Type B pancreatic cell (in vitro differentiated cells): ENCODE results near the gene DSP. TPM values are rescaled to one million over a fixed set of nuclear protein-coding genes. Genes with fewer than 3 reads are reported as not detected.

Experiments used
- DNase-seq: peaks from one replicate; pipeline ENCODE4 v3.0.0; 2021; ENCODE audit warnings: mixed read lengths; ENCODE audit not compliant: unreplicated experiment; ENCODE audit errors: extremely low spot score
- H3K27ac Mint-ChIP-seq: 2 replicates; pipeline ENCODE4 v1.8.0; 2021; ENCODE audit warnings: mild to moderate bottlenecking, mixed read lengths
- H3K27me3 Mint-ChIP-seq: 2 replicates; pipeline ENCODE4 v1.8.0; 2021; ENCODE audit warnings: mixed read lengths
- H3K36me3 Mint-ChIP-seq: 2 replicates; pipeline ENCODE4 v1.8.0; 2021; ENCODE audit warnings: mixed read lengths
- H3K4me1 Mint-ChIP-seq: one replicate; pipeline ENCODE4 v1.8.0; 2021; ENCODE audit warnings: mixed read lengths; ENCODE audit not compliant: unreplicated experiment
- H3K4me3 Mint-ChIP-seq: 2 replicates; pipeline ENCODE4 v1.8.0; 2021; ENCODE audit warnings: mild to moderate bottlenecking, mixed read lengths
- H3K9me3 Mint-ChIP-seq: 2 replicates; pipeline ENCODE4 v1.8.0; 2021; ENCODE audit warnings: mixed read lengths
- CTCF ChIP-seq: fragments of 200-600 bp; sonication (generic); conservative IDR thresholded peaks from 2 replicates; pipeline ENCODE4 v1.5.0; 2021; ENCODE audit warnings: antibody characterized with exemption, mild to moderate bottlenecking
- long read RNA-seq: library from polyadenylated mRNA; unstranded; transcript quantifications from one replicate; pipeline ENCODE4 v2.0.0, GENCODE V29; 2020
- total RNA-seq: library from RNA; stranded (reverse); gene quantifications from 2 replicates; pipeline ENCODE4 v1.2.1, GENCODE V29; 2021; ENCODE audit warnings: low replicate concordance

Gene DSP
- total RNA-seq, result 210 and 517 TPM in 2 replicates
- long read RNA-seq, full-length matches to known transcripts, result 19 of 1,022 reads
- long read RNA-seq, partial matches to known transcripts, result 980 of 1,022 reads
- long read RNA-seq, other reads (novel, unspliced or antisense), result 23 of 1,022 reads

DNA sequence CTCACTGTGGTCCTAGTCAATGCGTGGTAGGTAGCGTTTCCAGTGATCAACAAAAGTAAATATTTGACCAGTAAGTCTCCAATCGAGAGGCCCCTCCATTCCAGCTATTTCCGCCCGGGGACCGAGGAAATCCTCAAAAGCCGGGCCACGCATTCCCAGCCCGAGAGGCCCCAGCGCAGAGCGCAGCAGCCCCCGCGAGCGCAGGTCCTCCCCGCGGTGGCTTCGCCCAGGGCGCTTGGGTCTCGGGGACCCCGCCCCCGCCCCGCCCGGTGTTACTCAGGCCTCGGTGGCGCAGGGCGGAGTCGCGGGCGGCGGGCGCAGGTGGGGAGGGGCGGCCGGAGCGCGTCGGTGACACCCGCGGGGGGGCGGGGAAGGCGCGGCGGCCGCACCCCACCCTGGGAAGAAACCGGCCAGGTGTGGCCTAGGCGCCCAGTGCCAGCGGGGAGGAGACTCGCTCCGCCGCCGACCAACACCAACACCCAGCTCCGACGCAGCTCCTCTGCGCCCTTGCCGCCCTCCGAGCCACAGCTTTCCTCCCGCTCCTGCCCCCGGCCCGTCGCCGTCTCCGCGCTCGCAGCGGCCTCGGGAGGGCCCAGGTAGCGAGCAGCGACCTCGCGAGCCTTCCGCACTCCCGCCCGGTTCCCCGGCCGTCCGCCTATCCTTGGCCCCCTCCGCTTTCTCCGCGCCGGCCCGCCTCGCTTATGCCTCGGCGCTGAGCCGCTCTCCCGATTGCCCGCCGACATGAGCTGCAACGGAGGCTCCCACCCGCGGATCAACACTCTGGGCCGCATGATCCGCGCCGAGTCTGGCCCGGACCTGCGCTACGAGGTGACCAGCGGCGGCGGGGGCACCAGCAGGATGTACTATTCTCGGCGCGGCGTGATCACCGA lies at the start of gene DSP:
TSS of gene DSP (plus strand) at position 497 of the 890 bp plus-strand sequence. CDS start at position 742, 245 bp downstream.
- Mint-ChIP-seq H3K36me3 (peaks cover 14% of the 10 kb centered on the region), H3K27me3 (peaks cover 9% of the 10 kb centered on the region), H3K27ac (peak within 1 kb of the TSS; percentile 98), H3K9me3 (no peaks in the 10 kb centered on the region), H3K4me3 (peak within 1 kb of the TSS; percentile 92), H3K4me1 (peaks cover 29% of the 10 kb centered on the region)
- DNase-seq, result peak; percentile 80
- no peak for TF ChIP-seq CTCF

GRCh38 chr6:7493866-7494265 lies 47.6 kb upstream of the DSP start:
- H3K9me3 Mint-ChIP-seq, result no peaks in the 10 kb centered on the region
- no peaks in the 10 kb centered on the region for H3K27me3 Mint-ChIP-seq
- TF ChIP-seq CTCF, result no peak
- no peak for DNase-seq
- H3K4me1 Mint-ChIP-seq, result no peaks in the 10 kb centered on the region
- no peak overlapping the region for H3K27ac Mint-ChIP-seq
- H3K36me3 Mint-ChIP-seq, result no peaks in the 10 kb centered on the region
- no peak overlapping the region for H3K4me3 Mint-ChIP-seq

GRCh38 chr6:7494638-7495037 lies 46.8 kb upstream of the DSP start:
- H3K27ac Mint-ChIP-seq, result no peak overlapping the region
- no peaks in the 10 kb centered on the region for H3K27me3 Mint-ChIP-seq
- H3K4me1 Mint-ChIP-seq, result no peaks in the 10 kb centered on the region
- H3K9me3 Mint-ChIP-seq, result no peaks in the 10 kb centered on the region
- TF ChIP-seq CTCF, result no peak
- DNase-seq, result no peak
- H3K36me3 Mint-ChIP-seq, result no peaks in the 10 kb centered on the region
- no peak overlapping the region for H3K4me3 Mint-ChIP-seq

DNA sequence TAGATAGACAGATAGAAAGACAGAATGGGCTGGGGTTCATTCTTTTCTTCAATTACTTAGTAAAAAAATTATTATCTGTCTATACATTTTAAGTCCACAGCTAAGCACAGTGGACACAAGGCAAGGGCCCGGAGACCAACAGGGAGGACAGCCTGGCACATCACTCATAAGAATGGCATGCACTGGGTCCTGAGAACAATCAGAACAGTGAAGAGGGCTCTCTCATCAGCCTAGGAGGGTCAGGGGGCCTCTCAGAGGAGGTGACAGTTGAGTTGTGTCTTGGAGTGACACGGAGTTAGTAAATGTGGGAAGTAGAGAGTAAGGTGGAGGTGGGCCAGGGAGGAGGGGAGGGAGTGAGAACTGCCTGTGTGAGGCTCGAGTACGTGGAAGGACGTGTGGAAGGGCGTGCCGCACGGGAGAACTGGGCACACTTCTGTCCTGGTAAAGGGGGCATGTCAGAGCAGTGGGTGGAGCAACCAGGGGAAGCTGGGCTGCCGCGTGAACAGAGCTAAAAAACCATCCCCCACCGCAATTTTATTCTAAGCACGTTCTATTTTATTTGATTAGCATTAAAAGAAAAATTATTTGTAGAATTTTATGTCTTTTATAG lies 45.1 kb upstream of the DSP start:
- DNase-seq, result no peak
- H3K27me3 Mint-ChIP-seq, result no peaks in the 10 kb centered on the region
- no peak overlapping the region for H3K27ac Mint-ChIP-seq
- no peak for TF ChIP-seq CTCF
- H3K4me3 Mint-ChIP-seq, result no peak overlapping the region
- H3K4me1 Mint-ChIP-seq, result no peaks in the 10 kb centered on the region
- peaks cover 6% of the 10 kb centered on the region for H3K9me3 Mint-ChIP-seq
- no peaks in the 10 kb centered on the region for H3K36me3 Mint-ChIP-seq

DNA sequence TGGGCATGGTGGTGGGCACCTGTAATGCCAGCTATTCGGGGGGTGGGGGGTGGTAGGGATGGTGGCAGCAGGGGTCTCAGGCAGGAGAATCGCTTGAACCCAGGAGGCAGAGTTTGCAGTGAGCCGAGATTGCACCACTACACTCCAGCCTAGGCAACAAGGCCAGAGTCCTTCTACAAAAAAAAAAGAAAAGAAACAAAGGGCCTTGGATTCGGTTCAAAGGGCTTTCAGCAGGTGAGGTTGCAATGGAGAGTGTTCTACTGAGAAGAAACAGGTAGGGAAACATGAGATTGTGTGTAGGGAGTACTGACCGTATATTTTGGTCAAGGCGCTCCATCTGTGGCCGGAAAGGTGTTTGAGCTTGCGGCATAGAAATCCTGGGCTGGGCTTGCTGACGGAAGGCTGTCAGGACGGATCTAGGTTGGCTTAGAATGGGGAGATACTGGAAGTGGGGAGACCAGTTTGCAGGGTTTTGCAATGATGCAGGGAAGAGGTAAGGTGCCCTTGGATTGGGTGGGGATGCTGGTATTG lies 40.7 kb upstream of the DSP start:
- peak overlapping the region; percentile 57 for H3K27ac Mint-ChIP-seq
- H3K9me3 Mint-ChIP-seq, result peaks cover 7% of the 10 kb centered on the region
- no peaks in the 10 kb centered on the region for H3K27me3 Mint-ChIP-seq
- DNase-seq, result no peak
- no peaks in the 10 kb centered on the region for H3K36me3 Mint-ChIP-seq
- TF ChIP-seq CTCF, result no peak
- H3K4me1 Mint-ChIP-seq, result peaks cover 15% of the 10 kb centered on the region
- H3K4me3 Mint-ChIP-seq, result no peak overlapping the region
